H9 (cell line): ENCODE results near the gene MOV10. TPM values are rescaled to one million over a fixed set of nuclear protein-coding genes. Genes with fewer than 3 reads are reported as not detected.

Experiments used
- DNase-seq: peaks from one replicate; pipeline ENCODE4 v3.0.0-alpha.2; 2017
- H2AFZ ChIP-seq: one replicate; pipeline ENCODE4 v1.6.1; 2013; ENCODE audit warnings: mild to moderate bottlenecking, low read length, control low read depth, moderate library complexity
- H2AK5ac ChIP-seq: 2 replicates; pipeline ENCODE4 v1.6.1; 2013; ENCODE audit warnings: low read length, control low read depth, mixed read lengths; ENCODE audit not compliant: insufficient read length
- H2BK120ac ChIP-seq: one replicate; pipeline ENCODE4 v1.6.1; 2013; ENCODE audit warnings: low read depth, mild to moderate bottlenecking, low read length, control low read depth, inconsistent platforms; ENCODE audit not compliant: poor library complexity, severe bottlenecking
- H2BK12ac ChIP-seq: 2 replicates; pipeline ENCODE4 v1.6.1; 2013; ENCODE audit warnings: low read length, control low read depth, mixed read lengths, low read depth; ENCODE audit not compliant: insufficient read length
- H2BK15ac ChIP-seq: 2 replicates; pipeline ENCODE4 v1.6.1; 2013; ENCODE audit warnings: low read depth, low read length, control low read depth
- H2BK20ac ChIP-seq: one replicate; pipeline ENCODE4 v1.6.1; 2013; ENCODE audit warnings: low read depth, mild to moderate bottlenecking, low read length, control low read depth, inconsistent platforms; ENCODE audit not compliant: poor library complexity, severe bottlenecking
- H2BK5ac ChIP-seq: 2 replicates; pipeline ENCODE4 v1.6.1; 2013; ENCODE audit warnings: low read length, control low read depth, mixed read lengths; ENCODE audit not compliant: insufficient read length
- H3K14ac ChIP-seq: 2 replicates; pipeline ENCODE4 v1.6.1; 2013; ENCODE audit warnings: low read length, control low read depth; ENCODE audit not compliant: insufficient read depth
- H3K18ac ChIP-seq: 2 replicates; pipeline ENCODE4 v1.6.1; 2013; ENCODE audit warnings: low read depth, mild to moderate bottlenecking, mixed read lengths, low read length, control low read depth; ENCODE audit not compliant: insufficient read length
- H3K23ac ChIP-seq: 2 replicates; pipeline ENCODE4 v1.6.1; 2013; ENCODE audit warnings: low read length, control low read depth, mixed read lengths, low read depth; ENCODE audit not compliant: insufficient read length
- H3K23me2 ChIP-seq: 2 replicates; pipeline ENCODE4 v1.6.1; 2013; ENCODE audit warnings: low read depth, mild to moderate bottlenecking, mixed read lengths, low read length, control low read depth; ENCODE audit not compliant: insufficient read length, poor library complexity, severe bottlenecking
- H3K27ac ChIP-seq: 2 replicates; pipeline ENCODE4 v1.5.1; 2013; ENCODE audit warnings: low read length, control low read depth, mixed read lengths, low read depth; ENCODE audit not compliant: insufficient read length
- H3K27me3 ChIP-seq: 2 replicates; pipeline ENCODE4 v1.6.1; 2013; ENCODE audit warnings: low read length, control low read depth, inconsistent platforms; ENCODE audit not compliant: insufficient read depth
- H3K4ac ChIP-seq: 2 replicates; pipeline ENCODE4 v1.6.1; 2013; ENCODE audit warnings: low read depth, mild to moderate bottlenecking, control low read depth, inconsistent platforms, low read length, moderate library complexity
- H3K4me1 ChIP-seq: 2 replicates; pipeline ENCODE4 v1.6.1; 2013; ENCODE audit warnings: low read length, control low read depth, inconsistent platforms; ENCODE audit not compliant: insufficient read depth
- H3K4me2 ChIP-seq: 2 replicates; pipeline ENCODE4 v1.6.1; 2013; ENCODE audit warnings: low read length, control low read depth, mixed read lengths; ENCODE audit not compliant: insufficient read length, insufficient read depth
- H3K56ac ChIP-seq: 2 replicates; pipeline ENCODE4 v1.6.1; 2013; ENCODE audit warnings: low read depth, mild to moderate bottlenecking, mixed read lengths, low read length, control low read depth; ENCODE audit not compliant: insufficient read length
- H3K79me1 ChIP-seq: 2 replicates; pipeline ENCODE4 v1.6.1; 2013; ENCODE audit warnings: low read depth, mild to moderate bottlenecking, moderate library complexity, low read length, control low read depth, inconsistent platforms; ENCODE audit not compliant: insufficient read depth, poor library complexity, severe bottlenecking
- H3K79me2 ChIP-seq: 2 replicates; pipeline ENCODE4 v1.6.1; 2013; ENCODE audit warnings: low read length, control low read depth, inconsistent platforms; ENCODE audit not compliant: insufficient read depth
- H3K9ac ChIP-seq: 2 replicates; pipeline ENCODE4 v1.6.1; 2013; ENCODE audit warnings: low read length, control low read depth, mixed read lengths; ENCODE audit not compliant: insufficient read length; ENCODE audit errors: extremely low read depth
- H3K9me3 ChIP-seq: one replicate; pipeline ENCODE4 v1.6.1; 2013; ENCODE audit warnings: low read depth, low read length, inconsistent platforms; ENCODE audit not compliant: control insufficient read depth
- H3T11ph ChIP-seq: one replicate; pipeline ENCODE4 v1.6.1; 2013; ENCODE audit warnings: mild to moderate bottlenecking, low read length, control low read depth, inconsistent platforms
- H4K20me1 ChIP-seq: one replicate; pipeline ENCODE4 v1.6.1; 2013; ENCODE audit not compliant: control insufficient read depth, insufficient read length, insufficient read depth
- H4K5ac ChIP-seq: 2 replicates; pipeline ENCODE4 v1.6.1; 2013; ENCODE audit warnings: low read depth, mild to moderate bottlenecking, mixed read lengths, low read length, control low read depth; ENCODE audit not compliant: insufficient read length
- H4K8ac ChIP-seq: replicated peaks from 2 replicates; pipeline ENCODE4 v1.6.1; 2013; ENCODE audit warnings: low read length, control low read depth, mixed read lengths, low read depth; ENCODE audit not compliant: insufficient read length
- H4K91ac ChIP-seq: 2 replicates; pipeline ENCODE4 v1.6.1; 2013; ENCODE audit warnings: low read depth, mild to moderate bottlenecking, moderate library complexity, mixed read lengths, low read length, control low read depth; ENCODE audit not compliant: insufficient read length
- H3K27ac Mint-ChIP-seq, 3 experiments: 2 replicates in 2 of 3; 3 replicates in 1 of 3; pipeline ENCODE4 v1.8.0; 2020 to 2021; ENCODE audit warnings: mixed read lengths in 3 of 3, mild to moderate bottlenecking in 1 of 3, moderate library complexity in 1 of 3
- H3K27me3 Mint-ChIP-seq: 2 replicates; pipeline ENCODE4 v1.8.0; 2021; ENCODE audit warnings: low read depth, mild to moderate bottlenecking, moderate library complexity, mixed read lengths
- H3K36me3 Mint-ChIP-seq, 3 experiments: 2 replicates in 2 of 3; 3 replicates in 1 of 3; pipeline ENCODE4 v1.8.0; 2020 to 2021; ENCODE audit warnings: low read depth in 3 of 3, mixed read lengths in 3 of 3; ENCODE audit not compliant: insufficient read depth in 1 of 3
- H3K4me1 Mint-ChIP-seq, 2 experiments: 2 replicates each; pipeline ENCODE4 v1.8.0; 2020; ENCODE audit warnings: mixed read lengths in 2 of 2
- H3K4me3 Mint-ChIP-seq, 2 experiments: 2 replicates in 1 of 2; 3 replicates in 1 of 2; pipeline ENCODE4 v1.8.0; 2020 to 2021; ENCODE audit warnings: mild to moderate bottlenecking in 2 of 2, mixed read lengths in 2 of 2, moderate library complexity in 1 of 2
- H3K9me3 Mint-ChIP-seq, 2 experiments: 2 replicates in 1 of 2; 3 replicates in 1 of 2; pipeline ENCODE4 v1.8.0; 2020; ENCODE audit warnings: mild to moderate bottlenecking in 2 of 2, mixed read lengths in 2 of 2, moderate library complexity in 1 of 2
- CTCF ChIP-seq: fragments of 200-600 bp; sonication (generic); conservative IDR thresholded peaks from 3 replicates; pipeline ENCODE4 v1.8.0; 2021; ENCODE audit warnings: antibody characterized with exemption, mild to moderate bottlenecking
- WGBS: extraction: QIAGEN DNeasy Blood & Tissue Kit; methylation state at CpG from one replicate; pipeline ENCODE4 v1.1.7; 2013; ENCODE audit warnings: missing lambda C conversion rate, low lambda C conversion rate, mixed read lengths; ENCODE audit not compliant: insufficient read length; ENCODE audit errors: extremely low coverage; 5-methylcytosine and 5-hydroxymethylcytosine counted together
- total RNA-seq: library from RNA; stranded (reverse); gene quantifications from 2 replicates; pipeline ENCODE4 v1.2.1, GENCODE V29; 2021

Gene MOV10
- total RNA-seq, 1 experiment from 2014 or later = 77.8 TPM

- H3K79me1 ChIP-seq = no peaks in the 10 kb centered on the region
- H2AFZ ChIP-seq = no peak overlapping the region
- H3T11ph ChIP-seq = no peak overlapping the region
- Mint-ChIP-seq H3K27me3 (peaks cover 54% of the 10 kb centered on the region), H3K4me1 (peaks cover 50 to 57% of the 10 kb centered on the region in 2 experiments), H3K4me3 (no peak overlapping the region), H3K9me3 (no peaks in the 10 kb centered on the region; a peak in 1 of 5 replicates), H3K36me3 (peaks cover 13 to 24% (median 17%) of the 10 kb centered on the region in 3 experiments), H3K27ac (no peak overlapping the region)
- no peak overlapping the region for H3K4ac ChIP-seq
- H4K91ac ChIP-seq = no peak overlapping the region
- H3K23ac ChIP-seq = no peak overlapping the region
- H3K27me3 ChIP-seq = no peaks in the 10 kb centered on the region; the same call in 1 of the 2 replicates
- H2BK120ac ChIP-seq = no peak overlapping the region
- no peak overlapping the region for H4K5ac ChIP-seq
- peaks cover 19% of the 10 kb centered on the region for H3K23me2 ChIP-seq
- no peak overlapping the region for H3K18ac ChIP-seq
- H3K9ac ChIP-seq = no peak overlapping the region
- no peaks in the 10 kb centered on the region for H4K20me1 ChIP-seq
- H2BK5ac ChIP-seq = no peak overlapping the region
- H3K14ac ChIP-seq = no peak overlapping the region
- H2BK15ac ChIP-seq = no peak overlapping the region
- H2BK20ac ChIP-seq = no peak overlapping the region
- DNase-seq = no peak
- TF ChIP-seq CTCF = no peak
- no peaks in the 10 kb centered on the region for H3K9me3 ChIP-seq
- WGBS = no CpG with 5 or more reads among the region's 7 CpGs
- H3K79me2 ChIP-seq = no peaks in the 10 kb centered on the region; the same call in 1 of the 2 replicates
- H4K8ac ChIP-seq = no peak overlapping the region
- no peak overlapping the region for H3K4me2 ChIP-seq
- H3K56ac ChIP-seq = no peak overlapping the region
- no peak overlapping the region for H2AK5ac ChIP-seq
- peaks cover 16% of the 10 kb centered on the region for H3K4me1 ChIP-seq
- H3K27ac ChIP-seq = no peak overlapping the region
- no peak overlapping the region for H2BK12ac ChIP-seq
Observed at GRCh38 chr1:112710159-112710558, 35.7 kb downstream of the MOV10 start.
